GM21381 (cell line): ENCODE measurements around the gene SCN11A.
A peak's percentile ranks its signal among the peaks of the same experiment; 100 is the strongest.

Experiments
- ATAC-seq: cut with Tn5 transposase; IDR thresholded peaks from one replicate; pipeline ENCODE4 v1.9.1; 2021; ENCODE audit warnings: mild to moderate bottlenecking, moderate library complexity; ENCODE audit not compliant: unreplicated experiment

Gene SCN11A

GRCh38 chr3:39051649-39052561 lies at the start of gene SCN11A, which contains the start of gene WDR48:
TSS of gene SCN11A (minus strand) at chr3:39051944. CDS start at chr3:38950362, 101,582 bp downstream.
TSS of gene WDR48 (plus strand) at chr3:39052016. CDS start at chr3:39052026, 10 bp downstream.
- peak; percentile 99 for ATAC-seq

GRCh38 chr3:39101022-39101689 lies 49.4 kb upstream of the SCN11A start:
- ATAC-seq = peak; percentile 60

GRCh38 chr3:39100500-39100886 lies 48.7 kb upstream of the SCN11A start:
- no peak for ATAC-seq

GRCh38 chr3:39099738-39100499 lies 48.2 kb upstream of the SCN11A start:
- no peak for ATAC-seq

- no peak for ATAC-seq
Observed at GRCh38 chr3:39099242-39099641, 47.5 kb upstream of the SCN11A start.

- ATAC-seq = no peak
Observed at GRCh38 chr3:39098473-39099000, 46.8 kb upstream of the SCN11A start.

- no peak for ATAC-seq
Observed at GRCh38 chr3:39097716-39098472, 46.1 kb upstream of the SCN11A start.

GRCh38 chr3:39096775-39097174 lies 45.0 kb upstream of the SCN11A start:
- no peak for ATAC-seq

- no peak for ATAC-seq
Observed at GRCh38 chr3:39095778-39096177, 44.0 kb upstream of the SCN11A start.

GRCh38 chr3:39094851-39095677 lies 43.3 kb upstream of the SCN11A start:
- no peak for ATAC-seq

GRCh38 chr3:39090922-39091321 lies 39.2 kb upstream of the SCN11A start:
- no peak for ATAC-seq

- ATAC-seq = no peak
Observed at GRCh38 chr3:39088889-39089288, 37.1 kb upstream of the SCN11A start.

- ATAC-seq = no peak
Observed at GRCh38 chr3:39088456-39088855, 36.7 kb upstream of the SCN11A start.

- ATAC-seq = no peak
Observed at GRCh38 chr3:39086144-39086543, 34.4 kb upstream of the SCN11A start.

GRCh38 chr3:39082666-39083313 lies 31.0 kb upstream of the SCN11A start:
- ATAC-seq = no peak

GRCh38 chr3:39080026-39080425 lies 28.3 kb upstream of the SCN11A start:
- no peak for ATAC-seq

- no peak for ATAC-seq
Observed at GRCh38 chr3:39079530-39079929, 27.8 kb upstream of the SCN11A start.

- ATAC-seq = no peak
Observed at GRCh38 chr3:39075910-39076309, 24.2 kb upstream of the SCN11A start.

GRCh38 chr3:39068556-39068955 lies 16.8 kb upstream of the SCN11A start:
- ATAC-seq = no peak
